Fibroblast of skin of scalp (primary cell): Measurements from ENCODE around the gene CALHM1. TPM values are rescaled to one million over a fixed set of nuclear protein-coding genes. Genes with fewer than 3 reads are reported as not detected.
A peak's percentile ranks its signal among the peaks of the same experiment; 100 is the strongest.
"Not testable (repeated sequence)": the region's sequence is repeated elsewhere in the genome, so short reads cannot be mapped to it uniquely, and the experiment has no call there.

ENCODE experiments used
- DNase-seq: peaks from one replicate; pipeline ENCODE4 v3.0.0-alpha.2; 2013
- polyA plus RNA-seq, 2 experiments: library from polyadenylated mRNA; unstranded; fragments of 120-200 nt; gene quantifications; one replicate each; pipeline ENCODE4 v1.2.1, GENCODE V29; 2013; ENCODE audit not compliant: insufficient read length in 2 of 2

CALHM1 gene, protein sequence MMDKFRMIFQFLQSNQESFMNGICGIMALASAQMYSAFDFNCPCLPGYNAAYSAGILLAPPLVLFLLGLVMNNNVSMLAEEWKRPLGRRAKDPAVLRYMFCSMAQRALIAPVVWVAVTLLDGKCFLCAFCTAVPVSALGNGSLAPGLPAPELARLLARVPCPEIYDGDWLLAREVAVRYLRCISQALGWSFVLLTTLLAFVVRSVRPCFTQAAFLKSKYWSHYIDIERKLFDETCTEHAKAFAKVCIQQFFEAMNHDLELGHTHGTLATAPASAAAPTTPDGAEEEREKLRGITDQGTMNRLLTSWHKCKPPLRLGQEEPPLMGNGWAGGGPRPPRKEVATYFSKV
- 0.05 TPM for polyA plus RNA-seq (2013, experiment 1 of 2; ENCODE audit: insufficient read length)
- polyA plus RNA-seq (2013, experiment 2 of 2; ENCODE audit: insufficient read length), result not detected

DNA sequence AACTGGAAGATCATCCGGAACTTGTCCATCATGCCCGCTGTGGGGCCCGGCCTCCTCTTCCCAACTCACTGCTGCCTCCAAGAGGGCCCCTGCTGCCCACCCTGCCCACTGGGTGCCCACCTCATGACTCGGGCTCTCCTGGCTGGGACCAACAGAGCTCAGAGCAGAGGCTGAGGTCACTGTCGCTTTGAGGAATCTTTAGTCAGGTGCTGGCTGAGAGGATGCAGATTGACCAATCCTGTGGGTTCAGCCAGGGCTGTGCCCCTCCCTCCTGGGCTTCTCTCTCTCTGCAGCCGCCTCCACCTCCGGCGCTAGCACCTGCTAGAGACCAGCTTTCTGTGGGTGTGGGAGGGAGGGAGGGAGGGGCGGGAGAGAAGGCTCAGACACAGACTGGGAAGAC, at the start of gene CALHM1:
Gene CALHM1, minus strand, starts transcription at position 181 of the 400 bp plus-strand sequence. Its CDS starts 149 bp downstream, at position 32.
- DNase-seq, result no peak

DNA sequence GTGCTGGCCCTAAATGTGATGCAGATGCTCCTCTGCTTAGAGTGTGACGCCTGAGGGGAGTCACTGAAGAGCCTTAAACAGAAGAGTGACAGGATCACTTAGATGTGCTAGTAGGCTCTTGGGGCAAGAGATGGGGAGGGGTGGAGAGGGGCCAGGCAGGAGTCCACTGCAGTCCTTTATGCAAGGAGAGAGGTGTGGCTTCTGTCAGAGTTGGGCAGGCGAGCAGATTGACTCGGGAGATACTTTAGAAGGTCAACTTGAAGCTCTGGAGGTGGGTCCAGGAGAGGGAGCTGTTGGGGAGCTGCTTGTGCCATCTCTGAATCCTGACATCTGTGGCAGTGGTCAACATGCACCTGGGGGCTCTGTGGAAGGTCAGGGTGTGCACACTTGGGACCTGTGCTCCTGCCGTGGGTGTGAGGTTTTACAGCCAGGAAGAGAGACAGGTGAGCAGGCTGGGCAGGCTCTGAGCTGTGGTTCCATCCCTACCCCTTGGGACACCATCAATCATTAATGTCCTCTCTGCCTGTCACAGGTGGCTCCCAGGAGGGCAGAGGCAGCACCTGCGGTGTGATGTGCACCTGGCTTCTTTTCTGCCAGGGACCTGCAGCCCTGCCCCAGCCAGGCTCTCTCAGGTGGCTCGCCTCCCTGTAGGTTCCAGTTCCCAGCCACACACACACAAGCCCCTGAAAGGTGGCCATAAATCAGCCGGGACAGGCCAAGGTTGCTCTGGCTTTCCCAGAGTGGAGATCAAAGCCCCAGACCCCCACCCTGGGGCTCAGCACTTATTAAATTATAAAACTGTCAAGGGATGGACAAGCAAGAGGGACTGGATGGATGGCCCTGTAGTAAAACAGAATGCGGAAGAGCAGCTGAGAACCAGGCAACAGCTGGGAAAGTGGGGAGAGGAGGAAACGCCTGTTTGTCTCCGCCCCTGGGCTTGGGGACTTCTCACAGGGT, 48.8 kb upstream of the CALHM1 start:
- no peak for DNase-seq

DNA sequence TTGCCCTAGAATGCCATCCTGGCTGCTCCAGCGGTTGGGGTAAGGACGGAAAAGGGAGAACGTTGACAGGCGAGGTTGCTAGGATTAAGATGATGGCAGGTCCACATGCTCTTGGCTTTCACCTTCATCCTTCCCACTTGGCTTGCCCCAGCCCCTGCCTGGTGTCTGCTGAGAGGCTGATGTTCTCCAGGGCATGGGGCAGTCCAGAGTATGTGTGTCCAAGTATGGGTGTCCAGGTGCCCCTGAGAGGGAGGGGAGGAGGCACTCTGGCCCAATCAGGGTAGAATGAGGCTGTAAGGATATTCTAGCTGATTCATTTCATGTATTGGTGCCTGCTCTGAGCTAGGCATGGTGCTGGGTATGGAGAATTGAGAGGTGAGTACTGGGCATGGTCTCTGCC, 47.4 kb upstream of the CALHM1 start:
- no peak for DNase-seq

DNA sequence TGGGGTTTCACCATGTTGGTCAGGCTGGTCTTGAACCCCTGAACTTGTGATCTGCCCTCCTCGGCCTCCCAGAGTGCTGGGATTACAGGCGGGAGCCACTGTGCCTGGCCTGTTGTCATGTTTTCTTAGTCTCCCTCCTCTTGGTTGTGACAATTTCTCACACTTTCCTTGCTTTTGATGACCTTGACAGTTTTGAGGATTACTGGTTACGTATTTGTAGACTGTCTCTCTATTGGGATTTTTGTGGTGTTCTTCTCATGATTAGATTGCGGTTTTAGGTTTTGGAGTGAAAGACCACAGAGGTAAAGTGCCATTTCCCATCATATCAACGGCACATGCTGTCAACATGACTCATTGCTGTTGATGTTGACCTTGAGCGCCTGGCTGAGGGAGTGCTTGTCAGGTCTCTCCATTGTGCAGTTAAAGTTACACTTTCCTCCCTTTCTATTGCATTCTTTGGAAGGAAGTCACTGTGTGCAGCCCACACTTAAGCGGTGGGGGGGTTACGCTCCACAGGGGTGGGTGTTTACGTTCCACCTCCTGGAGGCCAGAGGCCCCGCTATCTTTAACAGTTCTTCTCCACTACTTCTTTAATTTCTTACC, 45.6 kb upstream of the CALHM1 start:
- DNase-seq, result peak; percentile 80

DNA sequence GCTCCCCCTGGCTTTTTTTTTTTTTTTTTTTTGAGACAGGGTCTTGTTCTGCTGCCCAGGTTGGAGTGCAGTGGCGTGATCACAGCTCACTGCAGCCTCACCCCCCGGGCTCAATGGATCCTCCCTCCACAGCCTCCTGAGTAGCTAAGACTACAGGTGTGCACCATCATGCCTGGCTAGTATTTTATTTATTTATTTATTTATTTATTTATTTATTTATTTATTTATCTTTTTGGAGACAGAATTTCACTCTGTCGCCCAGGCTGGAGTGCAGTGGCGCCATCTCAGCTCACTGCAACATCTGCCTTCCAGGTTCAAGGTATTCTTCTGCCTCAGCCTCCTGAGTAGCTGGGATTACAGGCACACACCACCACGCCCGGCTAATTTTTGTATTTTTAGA, 45.1 kb upstream of the CALHM1 start:
- not testable (repeated sequence) for DNase-seq

DNA sequence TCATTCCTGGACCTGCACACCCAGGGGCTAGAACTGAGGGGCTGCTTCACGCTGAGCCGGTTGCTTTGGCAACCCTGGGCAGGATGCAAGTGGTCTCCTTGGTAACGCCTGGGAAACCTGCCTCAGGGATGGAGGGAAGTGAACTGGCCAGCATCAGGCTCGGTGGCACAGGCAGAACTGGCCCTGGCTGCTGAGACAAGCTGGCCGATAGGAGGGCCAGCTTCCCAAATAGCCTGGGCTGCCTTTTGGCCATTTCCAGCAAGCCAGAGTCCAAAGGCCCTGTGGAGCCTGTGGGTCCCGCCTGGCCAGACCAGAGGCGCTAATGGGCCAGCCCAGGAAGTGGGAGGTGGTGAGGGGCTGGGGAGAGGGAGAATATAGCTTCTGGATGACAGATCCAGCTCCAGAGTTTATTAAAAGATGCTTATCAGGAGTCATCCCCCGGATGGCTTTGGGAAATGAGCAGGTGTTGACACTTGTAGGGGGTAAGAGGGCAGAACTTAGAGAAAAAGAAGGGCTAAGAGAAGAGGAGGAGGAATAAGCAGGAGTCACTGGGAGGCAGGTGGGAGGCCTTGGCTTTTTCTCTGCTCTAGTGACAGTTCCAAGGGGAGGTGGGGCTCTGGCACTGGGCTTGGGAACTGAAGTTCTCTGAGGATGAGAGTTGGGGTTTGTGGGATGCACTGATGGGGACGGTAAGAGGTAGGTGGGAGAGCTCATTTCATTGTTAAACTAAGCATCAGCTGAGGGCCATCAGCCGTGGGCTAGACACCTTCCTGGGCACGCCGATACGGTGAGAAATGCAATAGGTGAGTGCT, 44.4 kb upstream of the CALHM1 start:
- no peak for DNase-seq

DNA sequence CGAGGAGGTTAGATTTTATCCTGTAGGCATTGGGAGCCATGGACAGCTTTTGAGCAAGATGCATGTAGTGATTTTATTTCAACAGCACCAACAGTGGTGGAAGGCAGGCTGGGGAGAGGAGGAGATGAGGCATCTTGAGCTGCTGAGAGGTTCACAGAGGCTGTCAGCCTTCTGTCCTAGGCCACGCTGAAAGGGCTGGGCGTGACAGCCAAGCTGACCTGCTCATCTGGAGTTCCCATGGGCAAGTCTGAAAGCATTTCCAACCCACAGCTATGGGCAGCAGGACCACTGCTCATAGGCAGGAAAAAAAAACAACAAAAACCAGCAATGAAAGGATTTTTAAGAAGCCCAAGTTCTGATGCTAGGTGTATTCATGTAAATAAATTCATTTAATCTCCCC, 42.5 kb upstream of the CALHM1 start:
- no peak for DNase-seq

DNA sequence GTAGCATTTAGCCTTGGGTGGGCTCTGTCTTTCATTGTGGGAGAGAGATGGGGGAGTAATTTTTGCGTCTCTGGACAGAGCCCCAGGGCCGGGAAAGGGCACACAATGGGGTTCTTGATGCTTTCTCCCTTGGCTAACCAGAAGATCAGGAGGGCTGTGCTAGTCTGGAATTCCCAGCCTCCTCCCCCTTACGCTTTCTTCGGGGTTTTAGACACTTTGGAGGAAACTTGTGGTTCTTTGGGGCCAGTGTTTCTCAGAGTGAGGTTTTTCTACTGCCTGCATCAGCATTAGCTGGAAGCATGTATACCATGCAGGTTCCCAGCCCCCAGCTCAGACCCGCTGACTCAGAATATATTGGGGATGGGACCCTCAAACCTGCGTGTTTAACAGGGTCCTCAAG, 41.8 kb upstream of the CALHM1 start:
- DNase-seq, result no peak

DNA sequence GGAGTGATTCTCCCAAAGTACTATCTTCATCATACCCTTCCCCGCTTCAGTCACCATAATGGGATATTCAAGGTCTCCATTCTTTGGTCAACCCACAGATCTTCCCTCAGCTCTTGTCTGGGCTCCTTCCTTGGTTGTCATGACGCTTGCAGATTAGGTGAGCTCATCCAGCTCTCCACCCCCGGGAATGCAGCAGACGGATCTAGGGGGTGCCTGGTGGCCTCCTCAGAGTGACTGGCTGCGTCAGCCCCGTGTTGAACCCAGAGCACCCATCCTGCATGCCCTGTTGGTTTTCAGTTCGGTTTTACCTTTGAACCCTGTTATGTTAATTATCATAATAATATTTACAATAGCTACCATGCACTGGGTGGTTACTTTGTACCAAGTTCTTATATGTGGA, 41.2 kb upstream of the CALHM1 start:
- DNase-seq, result no peak

DNA sequence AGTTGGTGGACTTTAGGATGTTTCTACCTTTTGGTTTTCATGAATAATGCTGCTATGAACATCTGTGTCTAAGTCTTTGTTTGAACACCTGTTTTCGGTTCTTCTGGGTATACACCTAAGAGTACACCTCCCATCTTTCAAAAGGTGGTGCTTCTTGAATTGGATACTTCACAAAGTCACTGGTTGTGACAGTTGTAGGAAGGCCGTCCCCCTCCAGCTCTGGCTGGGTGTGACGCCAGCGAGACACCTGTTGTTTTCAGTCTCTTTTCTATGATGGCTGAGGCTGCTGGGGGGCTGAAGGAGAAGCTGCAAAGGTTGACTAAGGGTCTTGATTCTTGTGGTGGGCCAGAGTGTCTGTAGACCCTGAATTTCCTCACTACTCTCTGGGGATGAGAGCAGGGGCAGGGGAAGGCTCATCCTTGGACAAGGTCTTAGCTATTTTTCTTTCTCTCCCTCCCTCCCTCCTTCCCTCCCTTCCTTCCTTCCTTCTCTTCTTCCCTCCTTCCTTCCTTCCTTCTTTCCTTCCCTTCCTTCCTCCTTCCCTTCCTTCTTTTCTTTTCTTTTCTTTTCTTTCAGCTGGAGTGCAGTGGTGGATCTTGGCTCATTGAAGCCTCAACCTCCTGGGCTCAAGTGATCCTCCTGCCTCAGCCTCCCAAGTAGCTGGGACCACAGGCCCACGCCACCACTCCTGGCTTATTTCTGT, 40.4 kb upstream of the CALHM1 start:
- DNase-seq, result no peak

DNA sequence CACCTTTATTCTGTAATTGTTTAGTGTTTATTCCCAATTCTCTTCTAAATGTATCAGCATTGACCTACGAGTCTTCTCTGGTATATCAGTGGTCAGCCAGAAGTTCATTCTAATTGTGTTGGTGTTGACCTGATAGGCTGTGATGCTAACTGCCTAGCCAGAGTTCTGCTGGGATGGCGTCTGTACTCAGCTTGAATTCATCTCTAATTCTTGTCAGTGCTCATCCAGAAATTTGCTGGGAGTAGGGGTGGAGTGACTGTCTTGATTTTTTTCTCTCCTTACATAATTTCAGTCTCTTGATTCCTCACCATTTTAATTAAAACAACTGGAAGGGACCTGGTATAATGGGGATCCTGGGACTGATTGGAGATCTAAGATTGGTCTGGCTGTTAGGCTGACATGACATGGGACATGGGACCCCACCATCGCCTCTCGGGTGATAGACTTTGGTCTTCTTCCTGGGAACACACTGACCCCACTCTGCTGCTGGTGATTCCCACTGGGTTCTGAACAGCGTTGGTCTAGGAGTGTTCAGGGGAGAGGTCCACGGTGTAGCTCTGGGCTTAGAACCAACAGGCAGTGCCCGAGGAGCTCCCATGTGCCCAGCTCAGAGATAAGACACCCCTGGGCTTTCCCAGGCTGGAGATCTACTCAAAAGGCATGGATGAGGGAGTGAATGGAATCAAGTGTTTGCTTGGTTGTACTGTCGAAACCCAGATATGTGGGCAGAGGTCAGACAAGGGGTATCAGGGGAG, 38.6 kb upstream of the CALHM1 start:
- no peak for DNase-seq

DNA sequence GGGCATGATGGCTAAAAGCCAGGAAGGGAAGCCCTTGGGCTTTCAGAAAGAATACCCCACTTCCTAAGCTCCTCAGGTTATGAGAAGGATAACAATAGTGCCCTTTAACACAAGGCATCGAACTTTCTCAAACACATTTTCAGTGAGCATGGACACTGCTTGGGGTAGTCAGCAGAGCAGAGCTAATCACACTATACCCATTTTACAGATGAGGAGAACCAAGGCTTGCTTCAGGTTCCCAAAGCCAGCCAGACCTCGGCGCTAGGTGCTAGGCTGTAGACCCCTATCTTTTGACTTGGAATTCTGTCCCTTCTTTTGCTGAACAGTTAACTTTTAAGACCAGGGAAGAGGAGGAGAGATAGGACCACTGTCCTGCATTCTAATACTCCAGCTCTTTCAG, 36.6 kb upstream of the CALHM1 start:
- DNase-seq, result no peak

DNA sequence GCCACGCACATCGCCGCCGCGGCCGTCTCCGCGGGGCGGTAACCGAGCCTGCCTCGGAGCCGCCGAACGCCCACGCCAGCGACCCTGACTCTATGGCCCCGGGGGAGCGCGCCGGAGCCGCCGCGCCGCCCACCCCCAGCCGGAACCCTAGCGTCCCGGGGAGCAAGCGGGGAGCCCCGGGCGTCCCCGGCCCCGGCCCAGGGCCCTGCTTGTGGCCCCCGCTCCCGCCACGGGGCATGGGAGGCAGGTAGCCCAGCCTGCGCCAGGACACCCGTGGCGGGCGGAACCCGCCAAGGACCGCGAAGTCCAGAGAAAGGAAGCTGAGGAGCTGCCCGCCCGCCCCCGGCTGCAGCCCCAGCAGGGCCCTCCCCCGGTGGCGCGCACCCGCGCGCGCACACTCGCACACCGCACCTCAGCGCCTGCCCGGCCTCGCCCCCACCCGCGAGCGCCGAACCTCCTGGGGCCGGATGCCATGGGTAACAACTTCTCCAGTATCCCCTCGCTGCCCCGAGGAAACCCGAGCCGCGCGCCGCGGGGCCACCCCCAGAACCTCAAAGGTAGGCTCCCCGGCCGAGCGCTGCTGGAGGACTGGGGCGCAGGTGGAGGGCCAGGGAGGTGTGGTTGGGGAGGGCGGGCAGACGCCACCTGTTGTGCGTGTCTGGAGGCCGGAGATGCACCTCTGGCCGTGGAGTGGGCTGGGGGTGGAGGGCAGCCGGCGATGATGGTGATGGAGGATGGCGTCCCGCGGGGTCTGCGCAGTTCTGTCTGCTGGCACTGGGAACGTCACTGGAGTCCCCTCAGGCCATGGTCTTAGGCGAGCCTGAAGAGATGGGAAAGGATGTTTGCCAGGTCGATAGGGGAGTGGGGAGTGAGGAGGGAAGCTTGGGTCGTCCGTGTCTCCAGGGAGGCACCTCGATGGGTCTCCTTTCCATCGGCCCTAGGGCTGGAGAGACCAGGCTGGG, 35.5 kb upstream of the CALHM1 start:
- no peak for DNase-seq

DNA sequence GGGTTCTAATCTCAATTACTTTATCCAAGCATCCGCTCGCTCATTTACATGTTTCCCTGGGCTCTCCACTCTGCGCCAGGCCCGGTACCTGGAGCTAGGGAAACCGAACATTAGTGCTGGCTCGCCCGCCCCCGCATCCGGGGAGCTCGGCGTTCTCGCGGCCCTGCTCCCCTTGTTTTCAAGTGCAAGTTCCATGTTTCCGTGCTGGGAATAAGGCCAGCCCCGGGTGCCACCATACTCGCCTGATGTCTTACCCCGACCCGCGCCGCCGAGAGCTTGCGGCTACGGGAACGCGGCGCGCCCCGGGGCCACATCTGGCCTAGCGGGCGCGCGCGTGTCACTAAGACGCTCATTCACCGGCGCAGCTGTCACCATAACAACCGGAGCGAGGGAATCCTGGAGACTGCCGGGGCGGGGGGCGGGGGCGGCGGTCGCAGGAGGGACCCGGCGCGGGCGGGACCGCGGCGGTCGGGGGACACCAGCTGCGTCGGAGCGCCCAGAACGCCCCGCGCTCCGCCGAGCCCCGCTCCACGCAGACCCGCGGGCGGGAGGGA, 34.7 kb upstream of the CALHM1 start, which contains the start of gene NEURL1:
Gene NEURL1, plus strand, starts transcription at position 344 of the 554 bp plus-strand sequence. CDS start 683 bp downstream, outside the sequence.
- no peak for DNase-seq

DNA sequence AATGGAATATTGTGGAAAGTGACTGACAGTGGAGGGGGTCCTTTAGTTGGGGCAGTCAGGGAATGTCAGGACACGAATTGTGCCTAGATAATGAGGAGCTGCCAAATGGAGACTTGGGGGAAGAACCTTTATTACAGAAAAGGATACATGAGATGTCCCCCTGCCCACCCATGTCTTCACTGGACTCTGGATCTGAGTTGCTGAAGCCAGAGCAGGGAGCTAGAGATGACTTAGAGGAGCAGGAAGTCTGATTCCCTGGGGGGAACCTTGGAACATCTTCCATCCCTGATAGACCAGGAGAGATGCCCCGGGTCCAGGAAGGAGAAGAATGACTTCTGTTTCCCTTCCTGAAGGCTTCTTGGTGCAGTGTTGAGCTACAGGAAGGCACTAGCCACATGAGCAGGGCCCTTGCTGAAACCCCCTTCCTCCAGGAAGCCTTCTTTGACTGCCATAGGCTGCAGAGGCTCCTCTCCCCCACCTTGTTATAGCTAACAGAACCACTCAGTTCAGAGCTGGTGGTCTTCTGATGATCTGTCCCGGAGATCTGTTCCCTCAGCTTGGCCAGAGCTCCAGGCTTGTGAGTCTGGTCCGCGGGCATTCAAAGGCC, 34.1 kb upstream of the CALHM1 start:
- no peak for DNase-seq

DNA sequence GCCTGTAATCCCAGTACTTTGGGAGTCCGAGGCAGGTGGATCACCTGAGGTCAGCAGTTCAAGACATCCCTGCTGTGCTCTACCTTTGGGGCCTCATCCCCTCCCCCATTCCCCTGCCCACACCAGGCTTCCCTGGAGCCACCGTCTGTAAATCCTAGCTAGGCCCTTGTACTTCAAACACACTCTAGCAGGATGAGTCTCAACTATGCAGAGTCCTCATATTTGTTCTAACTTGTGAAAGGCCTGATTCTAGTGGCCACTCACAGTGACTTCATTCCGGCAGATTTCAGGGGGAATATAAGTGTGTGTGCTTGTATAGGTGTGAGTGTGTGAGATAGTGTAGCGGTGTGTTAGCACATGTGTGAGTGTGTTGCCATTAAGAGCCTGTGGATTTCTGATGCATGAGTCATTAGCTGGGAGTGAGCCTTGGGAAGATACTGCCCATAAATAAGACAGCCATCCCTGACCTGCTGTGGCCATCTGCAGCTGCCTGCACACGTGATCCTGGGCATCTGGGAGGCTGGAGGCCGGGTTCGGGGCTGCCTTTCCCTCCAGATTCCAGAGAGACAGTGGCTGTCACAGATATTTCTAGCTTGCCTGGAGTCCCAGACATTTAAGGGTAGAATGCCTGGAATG, 33.1 kb upstream of the CALHM1 start:
- peak; percentile 92 for DNase-seq

DNA sequence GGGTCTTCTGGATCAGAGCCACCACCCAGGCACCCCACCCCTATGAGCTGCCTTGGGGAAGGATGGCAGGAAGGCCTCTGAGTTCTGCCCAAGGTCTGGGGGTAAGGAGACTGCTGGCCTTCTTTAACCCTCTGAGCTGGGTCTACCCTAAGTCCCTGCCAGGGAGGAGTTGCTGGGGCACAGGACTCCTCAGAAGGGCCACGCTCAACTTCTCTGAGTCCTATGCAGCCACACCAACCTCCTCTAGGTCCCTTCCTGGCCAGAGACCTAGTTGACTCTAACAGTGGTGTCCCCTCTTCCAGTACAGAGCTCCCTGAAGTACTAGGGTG, 32.2 kb upstream of the CALHM1 start:
- no peak for DNase-seq

DNA sequence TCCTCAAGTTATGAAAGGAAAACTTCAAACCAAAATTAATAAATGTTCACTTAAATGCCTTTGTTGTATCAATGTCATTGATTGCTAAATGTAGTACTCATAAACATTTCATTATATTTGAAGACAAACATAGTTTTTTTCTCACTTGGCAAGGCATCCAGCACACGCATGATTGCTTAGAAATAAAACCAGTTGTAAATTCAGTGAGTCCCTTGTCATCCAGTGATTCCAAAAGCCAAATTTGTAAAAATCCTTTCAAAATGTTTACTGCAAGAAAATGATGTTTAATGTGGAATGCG, 28.7 kb upstream of the CALHM1 start:
- DNase-seq, result no peak
